ENCODE results near the gene EN2. TPM values are rescaled to one million over a fixed set of nuclear protein-coding genes. Genes with fewer than 3 reads are reported as not detected.

The EN2 gene
- total and polyA plus RNA-seq, 2 of the 13 experiments (the other 11 are each of a cell fraction or from before 2014, with no cell fraction given): not detected

- TF ChIP-seq ASH2L (IDR thresholded peaks at IDR 0.05; ENCODE audit: insufficient read length, low read depth, low read length) (no peak), ZNF589 (CRISPR knock-in tag; conservative IDR thresholded peaks at IDR 0.05) (no peak), GABPB1 (CRISPR knock-in tag; IDR thresholded peaks at IDR 0.05) (no peak), FOXK1 (CRISPR knock-in tag; IDR thresholded peaks at IDR 0.05; ENCODE audit: borderline replicate concordance, low read depth) (no peak), MXD3 (CRISPR knock-in tag; IDR thresholded peaks at IDR 0.05) (no peak), ATM (IDR thresholded peaks at IDR 0.05; ENCODE audit: borderline replicate concordance) (no peak), ZHX1 (CRISPR knock-in tag; IDR thresholded peaks at IDR 0.05; ENCODE audit: low read depth) (no peak), ZNF503 (CRISPR knock-in tag; IDR thresholded peaks at IDR 0.05) (no peak), BCL3 (CRISPR knock-in tag; IDR thresholded peaks at IDR 0.05) (no peak), ZBTB3 (CRISPR knock-in tag; IDR thresholded peaks at IDR 0.05; ENCODE audit: borderline replicate concordance, low read depth) (no peak)
Measured at GRCh38 chr7:155514296-155514695, 56.4 kb downstream of the EN2 start (continued).

Other genes starting within 250 kb of the EN2 start
- 0.11 and 0.20 TPM in 2 replicates for gene INSIG1, start 160.3 kb upstream of the EN2 start, total RNA-seq (2016; rRNA removed; fragmentation: Illumina TruSeq; extraction: Trizol)
- gene INSIG1, start 160.3 kb upstream of the EN2 start, polyA plus RNA-seq (2011; rRNA removed): 0.07 and 0.16 TPM in 2 replicates
- gene CNPY1, start 88.4 kb downstream of the EN2 start, total RNA-seq (2016; rRNA removed; fragmentation: Illumina TruSeq; extraction: Trizol): not detected in 2 replicates
- not detected in 2 replicates for gene CNPY1, start 88.4 kb downstream of the EN2 start, polyA plus RNA-seq (2011; rRNA removed)
- gene RBM33, start 186.5 kb downstream of the EN2 start, total RNA-seq (2016; rRNA removed; fragmentation: Illumina TruSeq; extraction: Trizol): 22.3 and 28.9 TPM in 2 replicates
- 12.4 TPM in 2 replicates for gene RBM33, start 186.5 kb downstream of the EN2 start, polyA plus RNA-seq (2011; rRNA removed)

All from HepG2 (cell line).